Measurements from ENCODE around the gene CDH19.

DNA sequence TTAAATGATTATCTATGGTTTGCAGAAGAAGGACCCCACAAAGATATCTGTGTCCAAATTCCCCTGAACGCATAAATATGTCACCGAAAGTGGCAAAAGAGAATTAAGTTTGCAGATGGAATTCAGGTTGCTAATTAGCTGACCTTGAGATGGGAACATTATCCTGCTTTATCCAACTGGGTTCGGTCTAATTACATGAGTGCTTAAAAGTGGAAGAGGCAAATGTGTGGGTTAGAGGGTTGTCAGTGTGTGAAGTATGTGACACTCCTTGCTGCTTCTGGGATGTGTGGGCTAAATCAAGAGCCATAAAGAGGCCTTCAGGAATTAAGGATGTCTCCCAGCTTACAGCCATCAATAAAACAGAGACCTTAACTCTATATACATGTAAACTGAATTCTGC, 53.5 kb downstream of the CDH19 start:
- no peak for TF ChIP-seq YY1 (IDR thresholded peaks at IDR 0.05; ENCODE audit: insufficient read depth, insufficient read length)
- TF ChIP-seq SUZ12 (IDR thresholded peaks at IDR 0.05; ENCODE audit: extremely low read depth, insufficient read depth, insufficient read length): no peak
- no peak for TF ChIP-seq ZNF274 (IDR thresholded peaks at IDR 0.05; ENCODE audit: low read depth, low read length)

Measured in NT2/D1 (cell line).